Measurements from ENCODE around the gene CYGB. TPM values are rescaled to one million over a fixed set of nuclear protein-coding genes. Genes with fewer than 3 reads are reported as not detected.
"Not testable (repeated sequence)": the region's sequence is repeated elsewhere in the genome, so short reads cannot be mapped to it uniquely, and the experiment has no call there.

CYGB gene
- total RNA-seq, 1 donor from 2014 or later = 34.2 TPM

- DNase-seq; intact Hi-C loops (cut with DNase I); ATAC-seq (ENCODE audit: poor library complexity): not testable (repeated sequence)
Measured at GRCh38 chr17:76514355-76514754, 23.2 kb downstream of the CYGB start.

DNA sequence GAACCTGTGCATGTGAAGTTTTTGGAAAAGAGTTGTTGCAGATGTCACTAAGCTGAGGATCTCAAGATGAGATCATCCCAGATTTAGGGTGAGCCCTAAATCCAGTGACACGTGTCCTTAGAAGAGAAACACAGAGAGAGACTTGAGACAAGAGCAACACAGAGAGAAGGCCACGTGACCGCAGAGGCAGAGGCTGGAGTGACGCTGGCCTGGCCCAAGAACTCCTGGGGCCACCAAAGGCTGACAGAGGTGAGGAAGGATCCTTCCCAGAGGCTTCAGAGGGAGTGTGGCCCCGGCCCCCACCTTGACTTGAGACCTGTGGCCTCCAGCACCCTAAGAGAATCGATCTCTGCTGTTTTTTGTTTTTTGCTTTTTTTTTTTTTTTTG lies 24.2 kb downstream of the CYGB start:
- intact Hi-C loops (cut with DNase I) = no loop called here
- ATAC-seq (ENCODE audit: poor library complexity) (no peak), DNase-seq (no peak)

DNA sequence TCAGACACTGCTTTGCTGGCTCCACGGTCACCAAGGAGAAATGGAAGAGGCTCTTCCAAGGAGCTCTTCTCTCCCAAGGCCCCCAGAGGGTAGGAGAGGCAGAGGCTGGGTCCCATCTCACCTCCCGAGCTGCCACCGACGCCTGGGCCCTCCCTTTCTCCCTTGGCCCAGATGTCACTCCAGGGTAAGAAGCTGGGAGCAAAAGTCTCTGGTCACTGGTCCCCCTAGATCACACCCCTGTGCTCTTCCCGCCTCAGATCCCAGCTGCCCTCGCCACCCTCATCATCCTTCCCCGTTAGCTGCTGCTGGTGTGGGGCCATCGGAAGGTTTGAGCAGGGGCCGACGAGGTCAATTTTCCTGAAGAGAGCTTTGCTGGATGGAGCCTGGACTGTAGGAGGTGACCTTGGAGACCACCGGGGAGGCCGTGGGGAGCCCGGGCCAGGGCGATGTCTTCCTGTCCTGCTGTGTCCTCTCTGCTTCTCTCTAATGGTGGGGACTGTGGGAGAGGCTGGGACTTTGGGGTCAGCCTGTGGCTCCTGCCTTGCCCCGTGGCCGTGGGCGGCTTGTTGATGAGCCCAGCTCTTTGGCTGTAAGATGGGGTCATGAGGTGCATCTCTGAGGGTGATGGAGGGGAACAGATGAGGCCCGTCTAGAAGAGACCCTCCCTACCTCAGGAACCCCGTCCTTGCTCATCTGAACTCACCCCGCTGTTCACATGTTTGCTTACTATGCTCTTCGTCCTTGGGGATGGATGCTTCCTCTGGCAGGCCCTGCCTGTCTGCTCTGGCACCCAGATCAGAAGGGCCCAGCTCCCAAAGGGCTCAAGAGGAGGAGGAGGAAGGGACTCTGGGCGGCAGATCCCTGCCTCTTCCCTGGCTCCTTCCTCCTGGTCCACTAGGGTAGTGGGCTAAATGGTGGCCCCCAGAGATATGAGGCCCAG lies 24.9 kb downstream of the CYGB start:
- DNase-seq (no peak), ATAC-seq (ENCODE audit: poor library complexity) (no peak)
- intact Hi-C loops (cut with DNase I) = no loop called here

- no peak for DNase-seq
- no peak for ATAC-seq (ENCODE audit: poor library complexity)
- intact Hi-C loops (cut with DNase I) = no loop called here
Measured at GRCh38 chr17:76511668-76512365, 25.7 kb downstream of the CYGB start.

DNA sequence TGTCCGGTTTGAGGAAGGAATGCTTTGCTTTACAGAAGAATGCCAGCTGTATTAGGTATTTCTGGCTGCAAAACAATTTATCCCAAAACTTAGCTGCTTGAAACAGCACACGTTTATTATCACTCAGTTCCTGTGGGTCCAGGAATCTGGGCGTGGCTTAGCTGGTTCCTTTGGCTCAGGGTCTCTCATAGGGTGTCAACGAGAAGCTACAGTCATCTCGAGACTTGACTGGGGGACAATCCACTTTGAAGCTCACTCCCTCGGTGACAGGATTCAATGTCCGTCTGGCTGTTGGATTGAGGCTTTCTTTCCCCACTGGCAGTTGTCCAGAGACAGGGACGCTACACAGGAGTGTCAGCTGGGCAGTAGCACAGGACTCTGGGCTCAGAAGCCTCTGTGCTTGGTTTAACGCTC lies 26.7 kb downstream of the CYGB start:
- ATAC-seq (ENCODE audit: poor library complexity) (no peak), DNase-seq (no peak)
- intact Hi-C loops (cut with DNase I) = no loop called here

GRCh38 chr17:76508472-76509063 lies 28.9 kb downstream of the CYGB start:
- not testable (repeated sequence) for ATAC-seq (ENCODE audit: poor library complexity); DNase-seq
- intact Hi-C loops (cut with DNase I) = loop anchor here (5.0 kb wide), 2 partner anchors 96 to 206 kb away; no protein-coding TSS in a partner anchor

DNA sequence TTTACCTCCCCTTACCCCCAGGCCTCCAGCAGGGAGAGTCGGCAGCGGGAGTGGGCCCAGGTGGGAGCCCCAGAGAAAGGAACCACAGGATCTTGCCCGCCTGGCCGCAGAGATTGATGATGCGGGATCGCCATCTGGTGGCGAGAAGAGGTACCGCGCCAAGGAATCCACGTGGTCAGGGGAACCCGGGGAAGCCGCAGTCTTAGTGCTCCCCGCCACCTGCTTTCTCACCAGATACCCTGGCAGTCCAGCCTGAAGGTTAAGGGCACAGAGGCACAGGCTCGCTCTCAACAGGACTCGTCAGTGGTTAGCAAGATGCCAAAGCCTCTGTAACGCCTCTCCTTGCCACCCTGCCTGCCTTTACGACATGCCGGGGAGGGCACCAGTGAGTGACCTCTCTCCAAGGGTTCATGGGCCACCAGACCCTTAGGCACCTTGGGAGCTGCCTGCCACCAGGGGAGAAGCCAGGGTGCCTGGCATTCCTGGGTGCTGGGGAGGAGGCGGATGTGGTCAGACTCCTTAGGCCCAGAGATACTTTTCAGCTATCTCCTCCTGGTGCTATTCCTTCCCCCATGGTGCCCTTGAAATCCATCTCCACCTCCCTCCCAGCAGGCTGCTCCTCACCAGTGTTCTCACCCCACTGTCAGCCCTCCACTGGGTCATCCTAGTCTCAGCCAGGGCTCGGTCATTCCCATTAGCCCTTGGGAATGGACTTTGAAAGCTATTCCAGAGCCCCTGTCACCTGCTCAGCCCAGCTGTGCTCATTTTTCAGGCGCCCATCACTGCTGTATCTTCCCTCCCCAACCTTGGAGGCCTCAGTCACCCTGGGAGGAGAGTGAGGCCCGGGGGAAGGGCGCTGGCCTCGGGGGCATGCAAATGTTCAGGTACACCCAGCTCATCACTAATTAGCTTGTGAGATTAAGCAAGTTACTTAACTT lies 30.8 kb downstream of the CYGB start:
- peak; percentile 83 for ATAC-seq (ENCODE audit: poor library complexity)
- peak; percentile 90 for DNase-seq
- intact Hi-C loops (cut with DNase I) = loop anchor here (2.0 to 5.0 kb wide), 3 partner anchors 40 to 204 kb away; partner anchors contain the start of gene AANAT

DNA sequence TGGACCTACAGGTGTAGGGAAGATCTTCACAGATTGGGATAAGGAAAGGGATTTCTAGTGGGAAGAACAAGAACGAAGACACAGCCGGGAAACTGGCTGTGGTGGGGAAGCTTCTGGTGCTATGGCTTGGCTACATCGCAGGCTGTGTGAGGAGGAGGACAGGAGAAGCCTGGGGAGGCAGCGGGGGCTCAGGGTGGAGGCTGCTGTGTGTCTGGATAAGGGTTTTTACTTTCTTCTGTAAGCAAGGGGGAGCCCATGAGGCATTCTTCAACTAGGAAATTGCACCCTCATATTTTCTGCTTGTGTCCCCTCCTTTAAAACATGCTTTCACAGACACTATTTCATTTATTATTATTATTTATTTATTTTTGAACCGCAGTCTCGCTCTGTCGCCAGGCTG lies 33.4 kb downstream of the CYGB start:
- intact Hi-C loops (cut with DNase I) = no loop called here
- DNase-seq (no peak), ATAC-seq (ENCODE audit: poor library complexity) (no peak)

DNA sequence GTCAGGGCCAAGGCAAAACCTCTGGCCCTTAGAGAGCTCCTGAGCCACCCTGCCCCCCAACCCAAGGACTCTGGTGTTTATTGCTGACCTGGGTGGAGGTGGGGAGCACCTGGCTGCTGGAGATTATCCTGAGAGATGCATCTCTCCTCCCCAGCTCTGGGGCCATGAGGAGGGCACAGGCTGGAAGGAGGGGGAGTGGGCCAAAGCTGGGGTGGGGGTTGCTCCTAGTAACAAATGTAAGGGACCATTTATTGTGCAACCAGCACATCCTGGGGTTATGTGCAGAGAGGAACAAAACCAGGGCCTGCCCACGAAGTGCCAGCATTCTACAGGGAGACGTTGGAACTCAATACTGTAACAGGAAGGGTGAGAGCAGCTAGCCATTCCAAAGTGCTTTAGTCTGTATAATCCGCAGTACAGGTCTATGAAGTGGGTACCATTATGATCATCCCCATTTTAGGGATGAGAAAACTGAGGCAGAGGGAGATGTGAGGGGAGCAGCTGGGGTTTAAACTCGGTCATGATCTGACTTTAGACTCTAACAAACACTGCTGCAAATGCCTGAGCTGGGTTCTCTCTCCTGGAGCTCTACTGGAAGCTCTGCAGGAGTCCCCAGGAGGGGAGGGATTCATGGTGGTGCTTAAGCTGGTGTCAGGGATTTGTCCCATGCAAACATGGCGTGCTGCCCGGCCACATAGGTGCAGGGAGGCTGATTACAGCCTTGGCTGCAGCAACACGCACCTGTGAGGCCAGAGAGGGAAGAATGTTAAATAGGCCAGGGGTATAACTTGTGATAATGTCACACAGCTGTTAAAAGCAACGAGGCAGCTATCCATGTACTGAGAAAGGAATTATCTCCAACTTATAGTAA lies 34.9 kb downstream of the CYGB start:
- ATAC-seq (ENCODE audit: poor library complexity) = no peak
- DNase-seq = no peak
- intact Hi-C loops (cut with DNase I) = no loop called here

DNA sequence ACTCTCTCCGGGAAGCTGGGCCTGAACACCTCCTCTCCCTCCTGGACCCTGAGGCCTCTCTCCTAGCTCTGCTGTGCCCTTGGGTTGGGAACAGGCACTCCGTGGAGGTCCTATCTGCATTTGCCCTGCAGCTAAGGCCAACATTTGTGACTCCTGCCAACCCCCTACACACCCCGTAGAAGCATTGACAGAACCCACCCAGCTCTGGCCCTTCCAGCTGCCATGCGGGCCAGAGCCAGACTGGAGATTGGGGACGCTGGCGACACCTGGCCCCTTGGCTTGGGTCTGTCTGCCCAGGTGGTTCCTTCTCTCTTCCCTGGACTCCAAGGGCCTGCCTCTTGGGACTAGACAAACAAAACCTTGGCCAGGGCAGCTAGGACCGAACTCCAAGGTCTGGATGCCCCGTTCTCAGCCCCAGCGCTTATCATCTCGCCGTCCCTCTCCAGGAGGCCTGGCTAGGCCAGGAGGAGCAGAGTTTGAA lies 35.6 kb downstream of the CYGB start:
- intact Hi-C loops (cut with DNase I) = no loop called here
- DNase-seq = no peak
- ATAC-seq (ENCODE audit: poor library complexity) = no peak

GRCh38 chr17:76501018-76501826 lies 36.3 kb downstream of the CYGB start, which contains the start of gene RHBDF2:
TSS of gene RHBDF2 (minus strand) at chr17:76501423. CDS start at chr17:76481524, 19,899 bp downstream.
- intact Hi-C loops (cut with DNase I) = no loop called here
- DNase-seq (peak; percentile 95), ATAC-seq (ENCODE audit: poor library complexity) (peak; percentile 90)

DNA sequence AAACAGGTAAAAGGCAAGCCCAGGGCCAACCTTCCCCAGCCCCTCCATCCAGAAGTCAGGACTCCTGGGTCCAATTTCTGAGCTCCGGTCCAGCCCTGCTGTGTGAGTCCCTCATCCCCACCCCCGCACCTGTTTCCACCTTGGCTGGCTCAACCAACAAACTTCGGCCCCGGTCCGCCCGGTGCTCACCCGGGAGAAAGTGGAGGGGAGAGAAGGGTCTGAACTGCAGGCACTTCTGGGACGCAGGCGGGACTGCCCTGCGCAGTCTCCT lies 36.8 kb downstream of the CYGB start:
- DNase-seq (no peak), ATAC-seq (ENCODE audit: poor library complexity) (peak; percentile 1)
- intact Hi-C loops (cut with DNase I) = no loop called here

GRCh38 chr17:76500074-76500746 lies 37.3 kb downstream of the CYGB start:
- DNase-seq = no peak

DNA sequence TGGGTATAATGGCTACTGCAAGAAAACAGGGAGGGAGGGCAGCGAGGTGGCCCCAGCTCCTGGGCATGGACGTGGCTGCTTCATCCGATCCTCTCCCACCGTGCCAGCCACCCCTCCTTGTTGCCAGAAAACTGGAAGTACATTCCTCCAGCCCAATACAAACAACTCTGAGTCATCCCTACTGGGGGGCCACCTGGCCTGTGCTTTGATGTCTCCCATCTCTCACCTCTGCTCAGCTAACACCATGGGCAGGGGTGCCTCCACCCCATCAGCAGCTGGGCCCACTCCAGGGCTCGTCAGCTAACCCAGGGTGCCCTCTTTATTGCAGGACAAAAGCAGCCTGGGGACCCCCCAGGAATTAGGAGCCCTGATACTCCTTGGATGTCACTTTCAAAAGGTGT lies 38.2 kb downstream of the CYGB start:
- DNase-seq = no peak
- ATAC-seq (ENCODE audit: poor library complexity) = no peak
- intact Hi-C loops (cut with DNase I) = no loop called here

More at GRCh38 chr17:76500074-76500746, 37.3 kb downstream of the CYGB start:
- intact Hi-C loops (cut with DNase I) = no loop called here
- ATAC-seq (ENCODE audit: poor library complexity) = no peak

GRCh38 chr17:76498876-76499251 lies 38.6 kb downstream of the CYGB start:
- ATAC-seq (ENCODE audit: poor library complexity) (no peak), DNase-seq (no peak)
- intact Hi-C loops (cut with DNase I) = no loop called here

Data from Right ventricle myocardium superior (tissue), 1 donor.